Endothelial cell of umbilical vein (primary cell): ENCODE data around the gene NAA60. TPM values are rescaled to one million over a fixed set of nuclear protein-coding genes. Genes with fewer than 3 reads are reported as not detected.

Experiments used
- BruUV-seq: library from RNA; stranded (reverse); fragments of 400-500 nt; replicated peaks from 2 replicates; lab custom pipeline; 2021; lab: Mats Ljungman, UMichigan
- CTCF ChIA-PET: fragments of 300-600, 350-600 bp; sonication (Branson Sonifier 250); formaldehyde crosslinking; loops from one replicate; lab custom pipeline; 2021; ENCODE audit warnings: antibody characterized with exemption, inconsistent platforms; lab: Charles Lee
- POLR2A ChIA-PET: fragments of 300-600, 350-600 bp; sonication (Branson Sonifier 250); formaldehyde crosslinking; loops from one replicate; lab custom pipeline; 2021; ENCODE audit warnings: antibody characterized with exemption, inconsistent platforms; lab: Charles Lee
- DNase-seq: peaks from one replicate; pipeline ENCODE4 v3.0.0-alpha.2; 2011; ENCODE audit warnings: low read depth, low spot score
- FAIRE-seq: peaks from 2 replicates; lab custom pipeline; 2011; peaks lifted over from hg19 to GRCh38; lab: Jason Lieb, UNC
- H2AFZ ChIP-seq: 2 replicates; pipeline ENCODE4 v1.6.0; 2012; ENCODE audit warnings: low read depth, low read length, control low read depth, inconsistent platforms
- H3K27ac ChIP-seq: 2 replicates; pipeline ENCODE4 v1.5.1; 2011; ENCODE audit warnings: low read depth, mild to moderate bottlenecking, control low read depth, low read length, moderate library complexity; ENCODE audit not compliant: insufficient read depth
- H3K27me3 ChIP-seq, 2 experiments: 2 replicates each; pipeline versions ENCODE4 v1.6.0 to v1.6.1; 2011; ENCODE audit warnings: low read length in 2 of 2, mixed read lengths in 1 of 2; ENCODE audit not compliant: control insufficient read depth in 2 of 2, insufficient read depth in 2 of 2
- H3K36me3 ChIP-seq, 2 experiments: 2 replicates in 1 of 2; 3 replicates in 1 of 2; pipeline ENCODE4 v1.5.1; 2011; ENCODE audit warnings: low read length in 2 of 2, mild to moderate bottlenecking in 1 of 2, moderate library complexity in 1 of 2; ENCODE audit not compliant: control insufficient read depth in 2 of 2, insufficient read depth in 2 of 2; ENCODE audit errors: extremely low read depth in 1 of 2
- H3K4me1 ChIP-seq: 3 replicates; pipeline ENCODE4 v1.5.1; 2011; ENCODE audit warnings: mild to moderate bottlenecking, low read length; ENCODE audit not compliant: control insufficient read depth, insufficient read depth; ENCODE audit errors: extremely low read depth
- H3K4me2 ChIP-seq: 2 replicates; pipeline ENCODE4 v1.6.1; 2011; ENCODE audit warnings: low read length, control low read depth, mixed read lengths; ENCODE audit not compliant: insufficient read depth
- H3K4me3 ChIP-seq, 3 experiments: fragments of 200-600 bp in 1 of 3; sonication (generic), shearing (Covaris generic) in 1 of 3; replicated peaks in 1 of 3; 2 replicates each; pipeline ENCODE4 v1.5.1; 2011 to 2016; ENCODE audit warnings: control low read depth in 3 of 3, low read length in 3 of 3, mild to moderate bottlenecking in 2 of 3, inconsistent platforms in 1 of 3, low read depth in 1 of 3, moderate library complexity in 1 of 3; ENCODE audit not compliant: insufficient read depth in 1 of 3
- H3K79me2 ChIP-seq: 2 replicates; pipeline ENCODE4 v1.6.0; 2012; ENCODE audit warnings: low read length, inconsistent platforms; ENCODE audit not compliant: control insufficient read depth, insufficient read depth
- H3K9ac ChIP-seq: replicated peaks from 2 replicates; pipeline ENCODE3; 2011; ENCODE audit warnings: low read length, control low read depth; ENCODE audit not compliant: insufficient read depth; ENCODE audit errors: extremely low read depth
- H3K9me1 ChIP-seq: replicated peaks from 3 replicates; pipeline ENCODE4 v1.6.0; 2011; ENCODE audit warnings: mild to moderate bottlenecking, low read length; ENCODE audit not compliant: control insufficient read depth, insufficient read depth; ENCODE audit errors: extremely low read depth
- H3K9me3 ChIP-seq: replicated peaks from 2 replicates; pipeline ENCODE4 v1.5.1; 2012; ENCODE audit warnings: low read length, inconsistent platforms; ENCODE audit not compliant: control insufficient read depth, insufficient read depth
- H4K20me1 ChIP-seq: replicated peaks from 2 replicates; pipeline ENCODE3; 2011; ENCODE audit warnings: mild to moderate bottlenecking, low read length; ENCODE audit not compliant: control insufficient read depth, insufficient read depth; ENCODE audit errors: extremely low read depth
- CTCF ChIP-seq, 2 donors: IDR thresholded peaks; 1 replicate in 1 of 2; 2 replicates in 1 of 2; pipeline ENCODE4 v1.5.1; 2011; ENCODE audit warnings: low read length in 2 of 2, mild to moderate bottlenecking in 2 of 2, moderate library complexity in 2 of 2, control low read depth in 1 of 2, inconsistent platforms in 1 of 2, low read depth in 1 of 2; ENCODE audit not compliant: insufficient read depth in 1 of 2; ENCODE audit errors: extremely low read depth in 1 of 2
- EZH2 ChIP-seq: IDR thresholded peaks from 2 replicates; pipeline ENCODE4 v1.6.1; 2012; ENCODE audit warnings: borderline replicate concordance, low read depth, mild to moderate bottlenecking, moderate library complexity, low read length, inconsistent platforms; ENCODE audit not compliant: severe bottlenecking
- FOS ChIP-seq: IDR thresholded peaks from 2 replicates; pipeline ENCODE4 v1.6.1; 2011; ENCODE audit warnings: mild to moderate bottlenecking, low read length, moderate library complexity, borderline replicate concordance; ENCODE audit not compliant: insufficient read depth
- GATA2 ChIP-seq: IDR thresholded peaks from 2 replicates; pipeline ENCODE4 v1.7.0; 2011; ENCODE audit warnings: low read depth, mild to moderate bottlenecking, moderate library complexity, mixed read lengths, low read length; ENCODE audit not compliant: insufficient read length, insufficient read depth
- JUN ChIP-seq: IDR thresholded peaks from 2 replicates; pipeline ENCODE4 v1.6.1; 2011; ENCODE audit warnings: borderline replicate concordance, low read depth; ENCODE audit not compliant: insufficient read length, insufficient read depth
- MAX ChIP-seq: IDR thresholded peaks from 2 replicates; pipeline ENCODE4 v1.6.1; 2011; ENCODE audit not compliant: insufficient read depth, insufficient read length
- MYC ChIP-seq: IDR thresholded peaks from one replicate; pipeline ENCODE4 v1.6.1; 2011; ENCODE audit warnings: mild to moderate bottlenecking, low read depth, low read length
- POLR2A ChIP-seq: IDR thresholded peaks from 2 replicates; pipeline ENCODE4 v1.6.1; 2012; ENCODE audit warnings: low read depth, mild to moderate bottlenecking, control low read depth, low read length
- POLR2AphosphoS5 ChIP-seq: IDR thresholded peaks from 2 replicates; pipeline ENCODE4 v1.6.1; 2012; ENCODE audit warnings: low read depth, mild to moderate bottlenecking, control low read depth, low read length, moderate library complexity; ENCODE audit not compliant: insufficient read depth
- dilution Hi-C: fragments of 300-500 bp; cut with MboI; formaldehyde crosslinking; loops from one replicate; pipeline ENCODE4 v1.15.0; 2019; ENCODE audit warnings: low sequenced_read_pairs; ENCODE audit not compliant: extremely low pct_ligation_motif_present
- intact Hi-C: fragments of 100-400 bp; cut with micrococcal nuclease; formaldehyde crosslinking; loops from one replicate; pipeline ENCODE4 v1.10.0; 2022
- polyA plus RNA-seq, 4 experiments: library from polyadenylated mRNA; depleted of rRNA in 3 of 4; stranded (reverse) in 3 of 4; unstranded in 1 of 4; fragments of >200 nt; gene quantifications; 2 replicates each; pipeline versions ENCODE4 v1.2.1 to v1.2.3, GENCODE V29; 2011 to 2012; ENCODE audit warnings: missing spikeins in 1 of 4
- total RNA-seq: library from RNA; stranded (reverse); gene quantifications from 2 replicates; pipeline ENCODE4 v1.2.3, GENCODE V29; 2021

Gene NAA60
- total and polyA plus RNA-seq, 2 donors (not counting 3 experiments of a cell fraction or from before 2014, with no cell fraction given): 22.1 to 42.9 TPM

- Histone ChIP-seq H2AFZ (no peak overlapping the region), H3K27me3 (no peaks in the 10 kb centered on the region), H3K9me1 (no peaks in the 10 kb centered on the region), H3K36me3 (peaks cover 2 to 11% of the 10 kb centered on the region in 2 experiments), H3K79me2 (no peaks in the 10 kb centered on the region), H3K9me3 (no peaks in the 10 kb centered on the region), H4K20me1 (no peaks in the 10 kb centered on the region), H3K4me3 (no peak overlapping the region), H3K4me1 (no peaks in the 10 kb centered on the region), H3K4me2 (no peak overlapping the region), H3K27ac (no peak overlapping the region), H3K9ac (no peak overlapping the region)
- DNase-seq (no peak), FAIRE-seq (no peak)
- CTCF ChIA-PET: interaction anchor here (1.1 kb wide), 1 partner anchor 22 kb away, joined by 3 read pairs; no protein-coding TSS in a partner anchor
- TF ChIP-seq EZH2: no peak
- TF ChIP-seq MAX: no peak
- TF ChIP-seq POLR2A: no peak
- TF ChIP-seq MYC: no peak
- no peak for TF ChIP-seq GATA2
- TF ChIP-seq CTCF (IDR thresholded peaks at IDR 0.05; ENCODE audit: extremely low read depth in 1 of 2, insufficient read depth in 1 of 2, low read depth in 1 of 2, low read length in 2 of 2): no peak
- no peak for TF ChIP-seq JUN
- TF ChIP-seq POLR2AphosphoS5: no peak
- no peak for TF ChIP-seq FOS
- intact Hi-C loops (no loop called here), dilution Hi-C loops (no loop called here)
- POLR2A ChIA-PET: no interaction called here
- BruUV-seq: no TSS peak
These were observed 75.5 kb downstream of the NAA60 start for GRCh38 chr16:3518986-3519348.
